Karpas-422 (cell line): ENCODE results near the gene HIPK3. TPM values are rescaled to one million over a fixed set of nuclear protein-coding genes. Genes with fewer than 3 reads are reported as not detected.
"Not testable (repeated sequence)": the region's sequence is repeated elsewhere in the genome, so short reads cannot be mapped to it uniquely, and the experiment has no call there.

ENCODE experiments used
- DNase-seq: peaks from one replicate; pipeline ENCODE4 v3.0.0-alpha.2; 2015
- H2AFZ ChIP-seq: fragments of 200-600 bp; sonication (generic); 2 replicates; pipeline ENCODE4 v1.6.1; 2014; ENCODE audit warnings: antibody characterized with exemption, low read length, mixed read lengths
- H3K27ac ChIP-seq: fragments of 200-600 bp; sonication (generic); 2 replicates; pipeline ENCODE4 v1.5.1; 2014; ENCODE audit warnings: mild to moderate bottlenecking, low read length, moderate library complexity
- H3K27me3 ChIP-seq: fragments of 200-600 bp; sonication (generic); 2 replicates; pipeline ENCODE4 v1.6.1; 2014; ENCODE audit warnings: low read length, mixed read lengths
- H3K36me3 ChIP-seq: fragments of 200-600 bp; sonication (generic); 2 replicates; pipeline ENCODE4 v1.6.1; 2014; ENCODE audit warnings: low read length, mixed read lengths; ENCODE audit not compliant: insufficient read depth
- H3K4me1 ChIP-seq: fragments of 200-600 bp; sonication (generic); 2 replicates; pipeline ENCODE4 v1.6.1; 2014; ENCODE audit warnings: mild to moderate bottlenecking, low read length, mixed read lengths
- H3K4me2 ChIP-seq: fragments of 200-600 bp; sonication (generic); 2 replicates; pipeline ENCODE4 v1.6.1; 2014; ENCODE audit warnings: low read length, low read depth, mild to moderate bottlenecking; ENCODE audit not compliant: poor library complexity, severe bottlenecking
- H3K4me3 ChIP-seq: fragments of 200-600 bp; sonication (generic); 2 replicates; pipeline ENCODE4 v1.5.1; 2014; ENCODE audit warnings: mild to moderate bottlenecking, antibody characterized with exemption, low read length, mixed read lengths
- H3K79me2 ChIP-seq: fragments of 200-600 bp; sonication (generic); 2 replicates; pipeline ENCODE4 v1.6.1; 2014; ENCODE audit warnings: mild to moderate bottlenecking, low read length, mixed read lengths
- H3K9ac ChIP-seq: fragments of 200-600 bp; sonication (generic); 2 replicates; pipeline ENCODE4 v1.6.0; 2014; ENCODE audit warnings: low read length
- H3K9me2 ChIP-seq: fragments of 200-600 bp; sonication (generic), shearing (Covaris generic); replicated peaks from 2 replicates; pipeline ENCODE4 v1.6.0; 2014; ENCODE audit warnings: mild to moderate bottlenecking, low read length, moderate library complexity; ENCODE audit not compliant: insufficient read depth
- H3K9me3 ChIP-seq: fragments of 300-700, 200-600 bp; sonication (generic); 2 replicates; pipeline ENCODE4 v1.6.1; 2014; ENCODE audit warnings: low read length, mixed read lengths
- H4K20me1 ChIP-seq: fragments of 200-600 bp; sonication (generic); 2 replicates; pipeline ENCODE4 v1.6.1; 2014; ENCODE audit warnings: mild to moderate bottlenecking, antibody characterized with exemption, low read length, low read depth; ENCODE audit not compliant: insufficient read depth
- total RNA-seq: library from RNA; depleted of rRNA; stranded (reverse); fragments of >200 nt; shearing (Covaris generic); gene quantifications from 2 replicates; pipeline ENCODE4 v1.2.3, GENCODE V29; 2014; ENCODE audit warnings: low replicate concordance

HIPK3 gene
- total RNA-seq, 1 experiment from 2014 or later = 67.0 TPM

- H3K4me1 ChIP-seq = peaks cover 5% of the 10 kb centered on the region; the same call in 1 of the 2 replicates
- no peak overlapping the region for H2AFZ ChIP-seq
- no peak for DNase-seq
- no peak overlapping the region for H3K9ac ChIP-seq
- no peak overlapping the region for H3K4me2 ChIP-seq
- H3K27ac ChIP-seq = no peak overlapping the region
- peaks cover 2% of the 10 kb centered on the region for H3K36me3 ChIP-seq
- no peaks in the 10 kb centered on the region for H3K79me2 ChIP-seq
- H4K20me1 ChIP-seq = peaks cover 3% of the 10 kb centered on the region
- H3K27me3 ChIP-seq = no peaks in the 10 kb centered on the region
- H3K4me3 ChIP-seq = no peak overlapping the region
- no peaks in the 10 kb centered on the region for H3K9me2 ChIP-seq
- no peaks in the 10 kb centered on the region for H3K9me3 ChIP-seq
Observed at GRCh38 chr11:33358150-33358831, 101.1 kb downstream of the HIPK3 start.

- Histone ChIP-seq H3K4me1 (peaks cover 14% of the 10 kb centered on the region), H2AFZ (no peak overlapping the region), H3K27me3 (no peaks in the 10 kb centered on the region), H3K79me2 (no peaks in the 10 kb centered on the region), H3K9ac (no peak overlapping the region), H3K36me3 (no peaks in the 10 kb centered on the region), H3K4me3 (no peak overlapping the region), H3K9me2 (no peaks in the 10 kb centered on the region), H3K27ac (no peak overlapping the region), H4K20me1 (peaks cover 3% of the 10 kb centered on the region), H3K9me3 (no peaks in the 10 kb centered on the region), H3K4me2 (no peak overlapping the region)
- no peak for DNase-seq
Observed at GRCh38 chr11:33360642-33361041, 103.5 kb downstream of the HIPK3 start.

GRCh38 chr11:33362051-33362910, 105.1 kb downstream of the HIPK3 start:
- no peak overlapping the region for H3K9ac ChIP-seq
- H3K27me3 ChIP-seq = no peaks in the 10 kb centered on the region
- no peaks in the 10 kb centered on the region; the same call in 1 of the 2 replicates for H4K20me1 ChIP-seq
- peaks cover 31% of the 10 kb centered on the region for H3K4me1 ChIP-seq
- no peaks in the 10 kb centered on the region for H3K9me2 ChIP-seq
- no peak overlapping the region for H3K27ac ChIP-seq
- no peak overlapping the region for H2AFZ ChIP-seq
- DNase-seq = peak; percentile 87
- no peak overlapping the region for H3K4me3 ChIP-seq
- no peaks in the 10 kb centered on the region for H3K9me3 ChIP-seq
- H3K4me2 ChIP-seq = no peak overlapping the region
- H3K36me3 ChIP-seq = no peaks in the 10 kb centered on the region
- H3K79me2 ChIP-seq = no peaks in the 10 kb centered on the region

- Histone ChIP-seq H3K36me3 (no peaks in the 10 kb centered on the region), H2AFZ (0 out of 2 replicates have a peak overlapping the region, but pooled peaks have one; percentile 26), H3K4me2 (peak overlapping the region; percentile 53), H3K27ac (no peak overlapping the region), H3K27me3 (no peaks in the 10 kb centered on the region), H3K9ac (no peak overlapping the region), H3K9me2 (no peaks in the 10 kb centered on the region), H4K20me1 (no peaks in the 10 kb centered on the region), H3K79me2 (no peaks in the 10 kb centered on the region), H3K4me1 (peaks cover 36% of the 10 kb centered on the region), H3K4me3 (peak overlapping the region; percentile 20; the same call in 1 of the 2 replicates), H3K9me3 (no peaks in the 10 kb centered on the region)
- peak; percentile 81 for DNase-seq
Observed at GRCh38 chr11:33366918-33367317, 109.7 kb downstream of the HIPK3 start.

GRCh38 chr11:33368475-33368874, 111.3 kb downstream of the HIPK3 start:
- H3K9ac ChIP-seq, H3K27me3 ChIP-seq, H3K9me2 ChIP-seq, H3K36me3 ChIP-seq, H4K20me1 ChIP-seq, H3K9me3 ChIP-seq, H3K79me2 ChIP-seq, H3K4me2 ChIP-seq, H3K4me3 ChIP-seq, DNase-seq, H2AFZ ChIP-seq, H3K27ac ChIP-seq: not testable (repeated sequence)
- peaks cover 32% of the 10 kb centered on the region for H3K4me1 ChIP-seq

GRCh38 chr11:33368931-33369330, 111.8 kb downstream of the HIPK3 start:
- Histone ChIP-seq H3K4me2 (no peak overlapping the region), H3K4me3 (no peak overlapping the region), H4K20me1 (no peaks in the 10 kb centered on the region), H3K27ac (no peak overlapping the region), H3K36me3 (no peaks in the 10 kb centered on the region), H3K4me1 (peaks cover 36% of the 10 kb centered on the region), H3K79me2 (no peaks in the 10 kb centered on the region), H3K9me2 (no peaks in the 10 kb centered on the region), H3K9ac (no peak overlapping the region), H3K27me3 (no peaks in the 10 kb centered on the region), H2AFZ (no peak overlapping the region), H3K9me3 (no peaks in the 10 kb centered on the region)
- no peak for DNase-seq

- Histone ChIP-seq H3K9me2 (no peaks in the 10 kb centered on the region), H3K27me3 (no peaks in the 10 kb centered on the region), H3K36me3 (no peaks in the 10 kb centered on the region), H3K4me1 (peaks cover 27% of the 10 kb centered on the region), H3K27ac (no peak overlapping the region), H4K20me1 (no peaks in the 10 kb centered on the region), H3K9ac (no peak overlapping the region), H3K9me3 (no peaks in the 10 kb centered on the region), H3K4me2 (no peak overlapping the region), H3K4me3 (no peak overlapping the region), H2AFZ (no peak overlapping the region), H3K79me2 (no peaks in the 10 kb centered on the region)
- no peak for DNase-seq
Observed at GRCh38 chr11:33373636-33374035, 116.5 kb downstream of the HIPK3 start.

GRCh38 chr11:33375236-33375635, 118.1 kb downstream of the HIPK3 start:
- Histone ChIP-seq H3K4me3 (peak overlapping the region; percentile 61; the same call in 1 of the 2 replicates), H3K9me2 (no peaks in the 10 kb centered on the region), H2AFZ (no peak overlapping the region), H3K9me3 (no peaks in the 10 kb centered on the region), H3K4me2 (peak overlapping the region; percentile 72), H3K9ac (no peak overlapping the region), H3K27ac (no peak overlapping the region), H3K27me3 (no peaks in the 10 kb centered on the region), H3K79me2 (no peaks in the 10 kb centered on the region), H3K36me3 (no peaks in the 10 kb centered on the region), H4K20me1 (no peaks in the 10 kb centered on the region), H3K4me1 (peaks cover 36% of the 10 kb centered on the region)
- DNase-seq = no peak
